HepG2 (cell line): ENCODE data around the gene CEP104. TPM values are rescaled to one million over a fixed set of nuclear protein-coding genes. Genes with fewer than 3 reads are reported as not detected.

Experiments
- DR1 ChIP-seq: sonication (generic); formaldehyde crosslinking; IDR thresholded peaks from 2 replicates; pipeline ENCODE4 v1.8.0; 2021; ENCODE audit warnings: mild to moderate bottlenecking, missing genetic modification reagents, inconsistent platforms
- IKZF5 ChIP-seq: IDR thresholded peaks from 2 replicates; pipeline ENCODE4 v1.6.1; 2018; ENCODE audit warnings: missing genetic modification reagents, mild to moderate bottlenecking, missing compliant biosample characterization
- MZF1 ChIP-seq: sonication (generic); formaldehyde crosslinking; IDR thresholded peaks from 2 replicates; pipeline ENCODE4 v1.8.1; 2023; ENCODE audit warnings: mild to moderate bottlenecking, missing genetic modification reagents, borderline replicate concordance
- NCOA2 ChIP-seq: sonication (generic); formaldehyde crosslinking; IDR thresholded peaks from 2 replicates; pipeline ENCODE4 v1.8.0; 2022; ENCODE audit warnings: inconsistent platforms
- PITX1 ChIP-seq: sonication (generic); formaldehyde crosslinking; IDR thresholded peaks from 2 replicates; pipeline ENCODE4 v1.5.1; 2020; ENCODE audit warnings: mild to moderate bottlenecking, missing genetic modification reagents
- PTBP1 ChIP-seq: fragments of 200-400 bp; formaldehyde crosslinking; IDR thresholded peaks from 2 replicates; pipeline ENCODE4 v1.6.1; 2018; ENCODE audit warnings: low read length, low read depth; ENCODE audit not compliant: poor library complexity, severe bottlenecking
- RBM22 ChIP-seq: fragments of 200-400 bp; formaldehyde crosslinking; optimal IDR thresholded peaks from 2 replicates; pipeline ENCODE3; 2017; ENCODE audit warnings: mild to moderate bottlenecking, low read length, moderate library complexity
- RXRB ChIP-seq: IDR thresholded peaks from 2 replicates; pipeline ENCODE4 v1.6.1; 2016; ENCODE audit warnings: borderline replicate concordance, missing genetic modification reagents, missing compliant biosample characterization
- SKIL ChIP-seq: sonication (generic); formaldehyde crosslinking; IDR thresholded peaks from 2 replicates; pipeline ENCODE4 v1.8.0; 2022; ENCODE audit warnings: missing genetic modification reagents, mild to moderate bottlenecking, moderate library complexity, borderline replicate concordance
- SP140L ChIP-seq: sonication (generic); formaldehyde crosslinking; IDR thresholded peaks from 2 replicates; pipeline ENCODE4 v1.4.0; 2020; ENCODE audit warnings: missing genetic modification reagents, borderline replicate concordance
- TBL1XR1 ChIP-seq: fragments of 150-350 bp; IDR thresholded peaks from 2 replicates; pipeline ENCODE4 v1.6.1; 2014; ENCODE audit warnings: borderline replicate concordance, low read length; ENCODE audit not compliant: partially characterized antibody
- TFE3 ChIP-seq: IDR thresholded peaks from 2 replicates; pipeline ENCODE4 v1.6.1; 2016
- ZBTB20 ChIP-seq: sonication (generic); formaldehyde crosslinking; IDR thresholded peaks from 2 replicates; pipeline ENCODE4 v1.8.1; 2023; ENCODE audit warnings: missing genetic modification reagents, low read depth, mild to moderate bottlenecking, borderline replicate concordance
- ZBTB7A ChIP-seq: sonication (generic); formaldehyde crosslinking; IDR thresholded peaks from 2 replicates; pipeline ENCODE4 v1.8.0; 2022; ENCODE audit warnings: mild to moderate bottlenecking, missing genetic modification reagents
- ZNF142 ChIP-seq: sonication (generic); formaldehyde crosslinking; IDR thresholded peaks from 2 replicates; pipeline ENCODE4 v1.4.0; 2020; ENCODE audit warnings: missing genetic modification reagents
- ZNF749 ChIP-seq: sonication (generic); formaldehyde crosslinking; IDR thresholded peaks from 2 replicates; pipeline ENCODE4 v1.8.0; 2022; ENCODE audit warnings: mild to moderate bottlenecking, missing genetic modification reagents, moderate library complexity, borderline replicate concordance
- ZNF784 ChIP-seq: sonication (generic); formaldehyde crosslinking; IDR thresholded peaks from 2 replicates; pipeline ENCODE4 v1.5.1; 2020; ENCODE audit warnings: missing genetic modification reagents, mild to moderate bottlenecking, borderline replicate concordance
- polyA plus RNA-seq, 8 experiments: library from polyadenylated mRNA; depleted of rRNA in 3 of 8; stranded (reverse) in 7 of 8; unstranded in 1 of 8; fragments of >200 nt; fragmentation: Illumina TruSeq in 4 of 8; extraction: Trizol in 4 of 8; gene quantifications; 2 replicates each; pipeline versions ENCODE4 v1.2.1 to v1.2.3, GENCODE V29; 2011 to 2016; ENCODE audit warnings: low read depth in 4 of 8, missing spikeins in 1 of 8, mixed read lengths in 1 of 8; ENCODE audit not compliant: insufficient read depth in 1 of 8
- total RNA-seq, 5 experiments: library from RNA; depleted of rRNA; stranded (reverse); fragments of >200 nt; fragmentation: Illumina TruSeq; extraction: Trizol; gene quantifications; 2 replicates each; pipeline ENCODE4 v1.2.3, GENCODE V29; 2016; ENCODE audit warnings: low read depth in 1 of 5

The CEP104 gene
- total and polyA plus RNA-seq, 2 of the 13 experiments (the other 11 are each of a cell fraction or from before 2014, with no cell fraction given) = 20.4 to 30.1 TPM

GRCh38 chr1:3772715-3773571 lies 84.1 kb downstream of the CEP104 start, which contains the start of gene SMIM1 (continued):
- TF ChIP-seq ZBTB7A (CRISPR knock-in tag) (no peak), RXRB (CRISPR knock-in tag) (no peak), SP140L (CRISPR knock-in tag) (no peak), ZNF749 (CRISPR knock-in tag) (no peak), NCOA2 (CRISPR knock-in tag) (no peak; the same call in 1 of the 2 replicates), TFE3 (no peak), DR1 (no peak), ZBTB20 (CRISPR knock-in tag) (no peak), PITX1 (CRISPR knock-in tag) (no peak), ZNF784 (CRISPR knock-in tag) (no peak), TBL1XR1 (no peak), IKZF5 (no peak), SKIL (no peak), PTBP1 (no peak), RBM22 (no peak), ZNF142 (CRISPR knock-in tag) (no peak), MZF1 (CRISPR knock-in tag) (no peak)
